Stomach (tissue), 4 donors: ENCODE measurements around the gene CEP57L1.

Experiments used
- EP300 ChIP-seq: sonication (generic); formaldehyde crosslinking; IDR thresholded peaks from one replicate; pipeline ENCODE4 v1.6.1; 2017; ENCODE audit warnings: antibody characterized with exemption
- POLR2A ChIP-seq, 4 donors: fragments of 450-650 bp; IDR thresholded peaks; one replicate each; pipeline ENCODE4 v1.6.1; 2016; ENCODE audit warnings: antibody characterized with exemption in 4 of 4, control low read depth in 2 of 4, mild to moderate bottlenecking in 1 of 4, moderate library complexity in 1 of 4
- TF ChIP-seq, protein P1 (sequence below), 7 experiments: fragments of 450-650 bp in 4 of 7; fragments of 200-600 bp in 3 of 7; sonication (generic) in 3 of 7; IDR thresholded peaks; one replicate each; pipeline ENCODE4 v1.5.1; 2016 to 2019; ENCODE audit warnings: antibody characterized with exemption in 7 of 7, control low read depth in 2 of 7, mild to moderate bottlenecking in 1 of 7

GRCh38 chr6:109166673-109167072, 71.4 kb downstream of the CEP57L1 start:
- TF ChIP-seq EP300 (no peak), POLR2A (IDR thresholded peaks at IDR 0.05) (no peak)
- TF ChIP-seq, protein P1, sequence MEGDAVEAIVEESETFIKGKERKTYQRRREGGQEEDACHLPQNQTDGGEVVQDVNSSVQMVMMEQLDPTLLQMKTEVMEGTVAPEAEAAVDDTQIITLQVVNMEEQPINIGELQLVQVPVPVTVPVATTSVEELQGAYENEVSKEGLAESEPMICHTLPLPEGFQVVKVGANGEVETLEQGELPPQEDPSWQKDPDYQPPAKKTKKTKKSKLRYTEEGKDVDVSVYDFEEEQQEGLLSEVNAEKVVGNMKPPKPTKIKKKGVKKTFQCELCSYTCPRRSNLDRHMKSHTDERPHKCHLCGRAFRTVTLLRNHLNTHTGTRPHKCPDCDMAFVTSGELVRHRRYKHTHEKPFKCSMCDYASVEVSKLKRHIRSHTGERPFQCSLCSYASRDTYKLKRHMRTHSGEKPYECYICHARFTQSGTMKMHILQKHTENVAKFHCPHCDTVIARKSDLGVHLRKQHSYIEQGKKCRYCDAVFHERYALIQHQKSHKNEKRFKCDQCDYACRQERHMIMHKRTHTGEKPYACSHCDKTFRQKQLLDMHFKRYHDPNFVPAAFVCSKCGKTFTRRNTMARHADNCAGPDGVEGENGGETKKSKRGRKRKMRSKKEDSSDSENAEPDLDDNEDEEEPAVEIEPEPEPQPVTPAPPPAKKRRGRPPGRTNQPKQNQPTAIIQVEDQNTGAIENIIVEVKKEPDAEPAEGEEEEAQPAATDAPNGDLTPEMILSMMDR (IDR thresholded peaks at IDR 0.05), result no peak
